ENCODE data around the gene FETUB.

- TF ChIP-seq POLR2A (IDR thresholded peaks at IDR 0.05) (no peak), CTCF (IDR thresholded peaks at IDR 0.05) (no peak)
Measured at GRCh38 chr3:186693843-186694242, 53.6 kb downstream of the FETUB start.

All from Peyer's patch (tissue), 4 donors.